ACC112 (cell line): ENCODE measurements around the gene ATP4B.

ENCODE experiments used
- H2AFZ ChIP-seq: fragments of 200-600 bp; sonication (generic); one replicate; pipeline ENCODE4 v1.6.0; 2017; ENCODE audit warnings: antibody characterized with exemption, low read length; ENCODE audit not compliant: unreplicated experiment
- H3K27ac ChIP-seq: fragments of 200-600 bp; sonication (generic); 2 replicates; pipeline ENCODE4 v1.5.1; 2014; ENCODE audit warnings: low read depth, mild to moderate bottlenecking, antibody characterized with exemption, low read length, moderate library complexity
- H3K27me3 ChIP-seq: fragments of 200-600 bp; sonication (generic); 2 replicates; pipeline ENCODE4 v1.6.1; 2014; ENCODE audit warnings: mild to moderate bottlenecking, antibody characterized with exemption, low read length, moderate library complexity, mixed read lengths; ENCODE audit not compliant: insufficient read depth
- H3K36me3 ChIP-seq: fragments of 200-600 bp; sonication (generic); 2 replicates; pipeline ENCODE4 v1.6.1; 2016; ENCODE audit warnings: mild to moderate bottlenecking, antibody characterized with exemption, low read length, moderate library complexity, mixed read lengths; ENCODE audit not compliant: insufficient read depth
- H3K4me1 ChIP-seq: fragments of 200-600 bp; sonication (generic); one replicate; pipeline ENCODE4 v1.6.1; 2016; ENCODE audit warnings: low read length, mixed read lengths; ENCODE audit not compliant: insufficient read depth, unreplicated experiment, control insufficient read depth
- H3K4me3 ChIP-seq: fragments of 200-600 bp; sonication (generic); 2 replicates; pipeline ENCODE4 v1.5.1; 2014; ENCODE audit warnings: mild to moderate bottlenecking, low read depth, low read length
- H3K79me2 ChIP-seq: fragments of 200-600 bp; sonication (generic); one replicate; pipeline ENCODE4 v1.6.0; 2016; ENCODE audit warnings: low read length; ENCODE audit not compliant: control insufficient read depth, unreplicated experiment, insufficient read depth

The ATP4B gene

GRCh38 chr13:113603116-113603710 is 54.8 kb downstream of the ATP4B start:
- Histone ChIP-seq H3K27ac (no peak overlapping the region), H3K79me2 (peaks cover 95% of the 10 kb centered on the region), H2AFZ (no peak overlapping the region), H3K4me1 (no peaks in the 10 kb centered on the region), H3K36me3 (peaks cover 17% of the 10 kb centered on the region), H3K4me3 (no peak overlapping the region), H3K27me3 (no peaks in the 10 kb centered on the region)

GRCh38 chr13:113602291-113602988 is 55.6 kb downstream of the ATP4B start:
- Histone ChIP-seq H3K4me1 (no peaks in the 10 kb centered on the region), H2AFZ (no peak overlapping the region), H3K79me2 (peaks cover 95% of the 10 kb centered on the region), H3K27ac (no peak overlapping the region), H3K27me3 (no peaks in the 10 kb centered on the region), H3K36me3 (peaks cover 24% of the 10 kb centered on the region), H3K4me3 (no peak overlapping the region)

GRCh38 chr13:113601166-113602070 is 56.6 kb downstream of the ATP4B start:
- H3K27ac ChIP-seq, result no peak overlapping the region
- H3K36me3 ChIP-seq, result peaks cover 32% of the 10 kb centered on the region
- H3K79me2 ChIP-seq, result peaks cover 95% of the 10 kb centered on the region

GRCh38 chr13:113599391-113599790 is 58.6 kb downstream of the ATP4B start:
- H3K27me3 ChIP-seq, result no peaks in the 10 kb centered on the region
- no peak overlapping the region for H2AFZ ChIP-seq
- peaks cover 95% of the 10 kb centered on the region for H3K79me2 ChIP-seq
- no peaks in the 10 kb centered on the region for H3K4me1 ChIP-seq
- H3K4me3 ChIP-seq, result no peak overlapping the region
- H3K27ac ChIP-seq, result no peak overlapping the region
- H3K36me3 ChIP-seq, result peaks cover 49% of the 10 kb centered on the region

More at GRCh38 chr13:113601166-113602070, 56.6 kb downstream of the ATP4B start:
- Histone ChIP-seq H3K4me1 (no peaks in the 10 kb centered on the region), H2AFZ (no peak overlapping the region), H3K4me3 (no peak overlapping the region), H3K27me3 (no peaks in the 10 kb centered on the region)
